ENCODE measurements around the gene GSTK1. TPM values are rescaled to one million over a fixed set of nuclear protein-coding genes. Genes with fewer than 3 reads are reported as not detected.

GSTK1 gene
- total and polyA plus RNA-seq, 9 donors = 55.0 to 138 (median 81.5) TPM

DNA sequence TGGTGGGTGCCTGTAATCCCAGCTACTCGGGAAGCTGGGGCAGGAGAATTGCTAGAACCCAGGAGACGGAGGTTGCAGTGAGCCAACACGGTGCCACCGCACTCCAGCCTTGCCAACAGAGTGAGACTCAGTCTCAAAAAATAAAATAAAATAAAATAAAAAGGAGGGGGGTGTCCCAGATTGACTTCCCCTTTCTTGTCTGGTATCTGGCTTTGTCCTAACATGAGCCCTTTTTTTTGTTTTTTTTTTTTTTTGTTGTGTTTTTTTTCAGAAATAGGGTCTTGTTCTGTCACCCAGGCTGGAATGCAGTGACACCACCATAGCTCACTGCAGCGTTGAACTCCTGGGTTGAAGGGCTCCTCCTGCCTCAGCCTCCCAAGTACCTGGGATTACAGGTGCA is 29.6 kb downstream of the GSTK1 start:
- TF ChIP-seq POLR2A (IDR thresholded peaks at IDR 0.05) (no peak), EP300 (IDR thresholded peaks at IDR 0.05) (no peak)
- TF ChIP-seq, protein P1, sequence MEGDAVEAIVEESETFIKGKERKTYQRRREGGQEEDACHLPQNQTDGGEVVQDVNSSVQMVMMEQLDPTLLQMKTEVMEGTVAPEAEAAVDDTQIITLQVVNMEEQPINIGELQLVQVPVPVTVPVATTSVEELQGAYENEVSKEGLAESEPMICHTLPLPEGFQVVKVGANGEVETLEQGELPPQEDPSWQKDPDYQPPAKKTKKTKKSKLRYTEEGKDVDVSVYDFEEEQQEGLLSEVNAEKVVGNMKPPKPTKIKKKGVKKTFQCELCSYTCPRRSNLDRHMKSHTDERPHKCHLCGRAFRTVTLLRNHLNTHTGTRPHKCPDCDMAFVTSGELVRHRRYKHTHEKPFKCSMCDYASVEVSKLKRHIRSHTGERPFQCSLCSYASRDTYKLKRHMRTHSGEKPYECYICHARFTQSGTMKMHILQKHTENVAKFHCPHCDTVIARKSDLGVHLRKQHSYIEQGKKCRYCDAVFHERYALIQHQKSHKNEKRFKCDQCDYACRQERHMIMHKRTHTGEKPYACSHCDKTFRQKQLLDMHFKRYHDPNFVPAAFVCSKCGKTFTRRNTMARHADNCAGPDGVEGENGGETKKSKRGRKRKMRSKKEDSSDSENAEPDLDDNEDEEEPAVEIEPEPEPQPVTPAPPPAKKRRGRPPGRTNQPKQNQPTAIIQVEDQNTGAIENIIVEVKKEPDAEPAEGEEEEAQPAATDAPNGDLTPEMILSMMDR (IDR thresholded peaks at IDR 0.05) = no peak
- intact Hi-C loops (cut with DNase I) = no loop called here
- H3K4me1 ChIP-seq (ENCODE audit: insufficient read depth) = peaks cover 2% of the 10 kb centered on the region
- 95 to 99% (median 95%) methylated on average over 5 of the region's 5 CpGs for WGBS, 3 donors
- DNase-seq = no peak
- H3K27ac ChIP-seq = no peak overlapping the region
- no peaks in the 10 kb centered on the region for H3K36me3 ChIP-seq
- H3K9me3 ChIP-seq = no peaks in the 10 kb centered on the region
- H3K4me3 ChIP-seq = no peak overlapping the region
- H3K27me3 ChIP-seq = no peaks in the 10 kb centered on the region

DNA sequence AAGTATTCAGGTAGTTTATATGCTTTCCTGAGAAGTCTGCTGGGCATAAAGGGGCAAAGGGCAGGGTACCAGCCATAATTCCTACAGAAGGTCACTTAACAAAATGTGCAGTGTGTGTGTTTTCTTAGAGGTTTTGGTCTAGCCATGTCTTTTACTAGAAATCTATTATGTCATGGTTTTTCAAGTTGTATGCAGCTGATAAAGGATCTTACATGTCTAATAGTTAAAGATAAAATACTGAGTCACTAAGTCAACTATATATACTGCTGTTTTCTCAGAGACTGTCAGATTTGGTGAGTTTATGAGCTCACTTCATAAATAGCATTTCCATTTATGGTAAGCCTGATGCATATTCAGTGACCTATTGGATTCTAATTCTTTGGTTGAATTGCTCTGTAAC is 32.6 kb downstream of the GSTK1 start:
- DNase-seq = no peak
- no peaks in the 10 kb centered on the region for H3K4me1 ChIP-seq (ENCODE audit: insufficient read depth)
- intact Hi-C loops (cut with DNase I) = no loop called here
- H3K4me3 ChIP-seq = no peak overlapping the region
- H3K27ac ChIP-seq = no peak overlapping the region
- no peaks in the 10 kb centered on the region for H3K27me3 ChIP-seq
- H3K36me3 ChIP-seq = no peaks in the 10 kb centered on the region
- TF ChIP-seq POLR2A (IDR thresholded peaks at IDR 0.05) = no peak
- TF ChIP-seq EP300 (IDR thresholded peaks at IDR 0.05) = no peak
- TF ChIP-seq, protein P1 (IDR thresholded peaks at IDR 0.05) = no peak
- no peaks in the 10 kb centered on the region for H3K9me3 ChIP-seq

DNA sequence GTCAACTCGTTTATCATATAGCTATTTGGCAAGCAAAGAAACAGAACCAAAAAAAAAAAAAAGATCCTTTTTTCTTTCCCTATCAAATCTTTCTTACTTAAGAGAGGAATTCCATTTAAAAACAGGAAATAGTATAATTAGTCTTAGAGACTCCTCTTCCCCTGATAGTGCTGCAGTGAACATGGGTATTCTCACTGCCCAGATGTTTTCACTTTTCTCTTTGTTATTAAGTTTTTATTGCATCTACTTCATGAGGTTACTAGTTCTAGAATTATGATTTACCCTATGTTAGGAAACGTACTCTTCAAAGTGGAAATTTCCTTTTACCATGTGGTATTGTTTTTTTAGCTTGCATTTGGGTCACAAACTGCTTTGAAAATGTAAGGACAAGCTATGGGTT is 33.4 kb downstream of the GSTK1 start:
- no peak for DNase-seq
- TF ChIP-seq, protein P1 (IDR thresholded peaks at IDR 0.05) = no peak
- TF ChIP-seq POLR2A (IDR thresholded peaks at IDR 0.05) (no peak), EP300 (IDR thresholded peaks at IDR 0.05) (no peak)
- Histone ChIP-seq H3K36me3 (no peaks in the 10 kb centered on the region), H3K4me3 (no peak overlapping the region), H3K27ac (no peak overlapping the region), H3K9me3 (no peaks in the 10 kb centered on the region), H3K27me3 (no peaks in the 10 kb centered on the region), H3K4me1 (ENCODE audit: insufficient read depth) (no peaks in the 10 kb centered on the region)
- intact Hi-C loops (cut with DNase I) = no loop called here
- 29 to 34% (median 31%) methylated on average over 2 of the region's 2 CpGs for WGBS, 3 donors

DNA sequence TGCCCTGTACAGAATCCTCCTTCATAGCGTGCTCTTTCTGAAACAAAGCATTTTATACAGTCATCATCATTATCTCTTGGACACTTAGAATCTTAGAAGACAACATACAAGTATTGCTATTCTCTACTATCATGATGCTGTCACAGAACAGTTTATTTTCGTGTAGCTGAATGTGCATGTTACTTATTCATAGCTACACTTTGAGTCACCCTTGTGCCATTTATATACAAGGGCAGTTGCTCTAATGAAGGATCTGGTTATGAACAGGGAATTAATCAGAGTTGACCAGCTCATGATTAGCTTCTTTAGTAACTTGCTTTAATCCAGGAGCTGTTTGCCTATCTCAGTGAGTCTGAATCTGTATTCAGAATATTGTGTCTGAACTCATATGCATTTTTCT is 36.1 kb downstream of the GSTK1 start:
- TF ChIP-seq, protein P1 (IDR thresholded peaks at IDR 0.05) = no peak
- TF ChIP-seq POLR2A (IDR thresholded peaks at IDR 0.05) = no peak
- TF ChIP-seq EP300 (IDR thresholded peaks at IDR 0.05) = no peak
- no peaks in the 10 kb centered on the region for H3K27me3 ChIP-seq
- no peaks in the 10 kb centered on the region for H3K36me3 ChIP-seq
- H3K27ac ChIP-seq = no peak overlapping the region
- no peaks in the 10 kb centered on the region for H3K9me3 ChIP-seq
- intact Hi-C loops (cut with DNase I) = no loop called here
- WGBS, 3 donors = 82 to 86% (median 85%) methylated on average over 2 of the region's 2 CpGs
- no peak overlapping the region for H3K4me3 ChIP-seq
- no peaks in the 10 kb centered on the region for H3K4me1 ChIP-seq (ENCODE audit: insufficient read depth)
- DNase-seq = no peak

DNA sequence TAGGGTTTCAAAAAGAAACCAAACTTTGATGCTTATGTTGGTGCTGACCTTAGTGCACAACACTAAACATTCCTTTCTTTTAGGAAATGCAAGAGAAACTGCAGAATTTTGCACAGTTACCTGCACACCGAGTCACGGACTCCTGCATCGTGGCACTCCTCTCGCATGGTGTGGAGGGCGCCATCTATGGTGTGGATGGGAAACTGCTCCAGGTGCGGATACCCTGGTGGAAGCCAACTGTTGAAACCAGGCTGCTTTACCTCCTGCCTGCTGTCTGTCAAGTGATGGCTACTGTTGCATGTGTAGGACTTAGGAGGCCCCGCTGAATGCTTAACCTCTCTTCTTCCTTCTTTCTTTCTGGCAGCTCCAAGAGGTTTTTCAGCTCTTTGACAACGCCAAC is 36.6 kb downstream of the GSTK1 start:
- no peak overlapping the region for H3K27ac ChIP-seq
- intact Hi-C loops (cut with DNase I) = loop anchor here in 2 of 4 donors (10.0 kb wide), 1 partner anchor 55 kb away; no protein-coding TSS in a partner anchor
- no peaks in the 10 kb centered on the region for H3K9me3 ChIP-seq
- no peak for TF ChIP-seq POLR2A (IDR thresholded peaks at IDR 0.05)
- no peak for TF ChIP-seq EP300 (IDR thresholded peaks at IDR 0.05)
- TF ChIP-seq, protein P1 (IDR thresholded peaks at IDR 0.05) = no peak
- no peak for DNase-seq
- 73 to 81% (median 77%) methylated on average over 8 of the region's 8 CpGs for whole genome bisulfite sequencing, 3 donors
- no peaks in the 10 kb centered on the region for H3K4me1 ChIP-seq (ENCODE audit: insufficient read depth)
- H3K27me3 ChIP-seq = no peaks in the 10 kb centered on the region
- H3K4me3 ChIP-seq = no peak overlapping the region
- no peaks in the 10 kb centered on the region for H3K36me3 ChIP-seq
